T-cell (primary cell): ENCODE results near the gene SOX30. TPM values are rescaled to one million over a fixed set of nuclear protein-coding genes. Genes with fewer than 3 reads are reported as not detected.

Source experiments
- ATAC-seq, 4 experiments: fragments of 200-7000 bp in 3 of 4; fragments of 150-1000 bp in 1 of 4; cut with Tn5 transposase; replicated peaks in 1 of 4; 1 replicate in 3 of 4; 2 replicates in 1 of 4; pipeline ENCODE4 v1.10.0; 2021; ENCODE audit warnings: moderate library complexity in 3 of 4, mild to moderate bottlenecking in 2 of 4, moderate number of reproducible peaks in 1 of 4
- CTCF ChIA-PET, 2 donors: fragments of 300-600 bp; sonication (Branson Sonifier 250); formaldehyde crosslinking; loops; one replicate each; lab custom pipeline; 2022; ENCODE audit warnings: antibody characterized with exemption in 2 of 2; lab: Charles Lee
- POLR2A ChIA-PET, 2 donors: fragments of 300-600 bp; sonication (Branson Sonifier 250); formaldehyde crosslinking; loops; one replicate each; lab custom pipeline; 2022; ENCODE audit warnings: antibody characterized with exemption in 2 of 2; lab: Charles Lee
- DNase-seq, 35 experiments: peaks; one replicate each; pipeline versions ENCODE4 v3.0.0 to v3.0.0-alpha.2; 2013 to 2023
- H3K27ac ChIP-seq: one replicate; pipeline ENCODE4 v1.5.1; 2013; ENCODE audit warnings: low read length
- H3K27me3 ChIP-seq, 2 experiments: replicated peaks in 1 of 2; 1 replicate in 1 of 2; 2 replicates in 1 of 2; pipeline versions ENCODE4 v1.6.1 to v1.7.0; 2013; ENCODE audit warnings: low read length in 1 of 2, mixed read lengths in 1 of 2; ENCODE audit not compliant: control insufficient read depth in 2 of 2, insufficient read depth in 2 of 2; ENCODE audit errors: extremely low read depth in 1 of 2
- H3K36me3 ChIP-seq, 2 donors: 1 replicate in 1 of 2; 2 replicates in 1 of 2; pipeline versions ENCODE4 v1.6.1 to v1.7.0; 2013; ENCODE audit warnings: low read length in 1 of 2; ENCODE audit not compliant: control insufficient read depth in 2 of 2, insufficient read depth in 1 of 2; ENCODE audit errors: extremely low read depth in 1 of 2
- H3K4me1 ChIP-seq, 2 experiments: 1 replicate in 1 of 2; 2 replicates in 1 of 2; pipeline versions ENCODE4 v1.6.1 to v1.7.0; 2013; ENCODE audit warnings: low read length in 2 of 2, mixed read lengths in 1 of 2; ENCODE audit not compliant: insufficient read depth in 2 of 2, control insufficient read depth in 1 of 2; ENCODE audit errors: extremely low read depth in 1 of 2
- H3K4me3 ChIP-seq, 2 donors: 1 replicate in 1 of 2; 2 replicates in 1 of 2; pipeline versions ENCODE4 v1.5.1 to v1.7.0; 2013; ENCODE audit warnings: mild to moderate bottlenecking in 2 of 2, low read length in 1 of 2, moderate library complexity in 1 of 2; ENCODE audit not compliant: control insufficient read depth in 1 of 2; ENCODE audit errors: extremely low read depth in 1 of 2
- H3K9me3 ChIP-seq: 2 replicates; pipeline ENCODE4 v1.7.0; 2013
- H3K27ac Mint-ChIP-seq, 2 donors: one replicate each; pipeline ENCODE4 v1.8.0; 2020 to 2021; ENCODE audit warnings: mild to moderate bottlenecking in 2 of 2, mixed read lengths in 2 of 2
- H3K27me3 Mint-ChIP-seq, 2 donors: one replicate each; pipeline ENCODE4 v1.8.0; 2021 to 2022; ENCODE audit warnings: mixed read lengths in 2 of 2
- H3K36me3 Mint-ChIP-seq: one replicate; pipeline ENCODE4 v1.8.0; 2021; ENCODE audit warnings: mixed read lengths
- H3K4me1 Mint-ChIP-seq, 3 donors: one replicate each; pipeline ENCODE4 v1.8.0; 2020 to 2022; ENCODE audit warnings: mixed read lengths in 3 of 3, mild to moderate bottlenecking in 1 of 3
- H3K4me3 Mint-ChIP-seq, 3 donors: one replicate each; pipeline ENCODE4 v1.8.0; 2020 to 2022; ENCODE audit warnings: mild to moderate bottlenecking in 3 of 3, mixed read lengths in 3 of 3, moderate library complexity in 3 of 3
- H3K9me3 Mint-ChIP-seq, 3 donors: one replicate each; pipeline ENCODE4 v1.8.0; 2020 to 2022; ENCODE audit warnings: mixed read lengths in 3 of 3
- WGBS: methylation state at CpG from one replicate; pipeline ENCODE4 v1.1.5; 2013; ENCODE audit warnings: missing lambda C conversion rate; ENCODE audit not compliant: insufficient coverage; 5-methylcytosine and 5-hydroxymethylcytosine counted together
- total RNA-seq, 35 experiments: library from RNA in 6 of 35; stranded (reverse) in 6 of 35; fragments of 120-200 nt in 1 of 35; gene quantifications; one replicate each; pipeline versions ENCODE4 v1.2.1 to v1.2.4 and lab custom pipeline; 2013 to 2026

SOX30 gene
- total RNA-seq, 5 donors from 2014 or later (not counting 1 experiment from before 2014, with no cell fraction given): 0.10 to 0.44 (median 0.13) TPM; not detected in 2

DNA sequence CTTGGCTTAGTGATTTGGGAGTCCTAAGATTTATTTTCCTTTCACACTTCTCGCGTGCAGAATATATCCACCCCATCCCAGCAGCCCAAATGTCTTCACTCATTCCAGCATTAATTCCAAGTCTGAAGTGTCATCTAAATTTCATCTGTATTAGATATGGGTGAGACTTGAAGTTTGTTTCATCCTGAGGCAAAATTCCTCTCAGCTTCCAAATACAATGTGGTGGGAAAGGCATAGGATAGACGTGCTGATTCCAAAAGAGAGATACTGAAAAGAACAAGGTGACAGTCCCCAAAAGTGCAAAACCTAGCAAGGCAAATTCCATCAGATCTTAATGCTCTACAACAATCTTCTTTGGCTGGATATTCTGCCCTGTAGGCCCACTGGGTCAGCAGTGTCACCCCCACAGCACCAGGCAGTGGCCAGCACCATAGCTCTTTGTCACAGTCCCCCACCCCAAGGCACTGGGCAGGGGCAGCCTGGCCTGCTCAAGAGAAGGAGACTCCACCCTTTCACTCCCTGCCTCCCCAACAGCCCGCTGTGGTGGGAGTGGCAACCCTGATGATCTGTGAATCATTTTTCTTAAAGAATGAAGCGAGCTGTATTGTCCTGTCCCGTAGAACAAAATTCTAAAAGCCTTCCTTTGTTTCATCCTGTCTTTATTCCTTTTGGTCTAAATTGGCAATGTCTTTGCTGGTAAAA is 74.0 kb downstream of the SOX30 start:
- Histone ChIP-seq H3K27me3 (peaks cover 0 to 15% of the 10 kb centered on the region in 2 experiments), H3K4me1 (peaks cover 7 to 18% of the 10 kb centered on the region in 2 experiments), H3K27ac (no peak overlapping the region), H3K4me3 (no peak overlapping the region), H3K9me3 (no peaks in the 10 kb centered on the region), H3K36me3 (no peaks in the 10 kb centered on the region)
- DNase-seq: no peak
- Mint-ChIP-seq H3K4me1 (peaks cover 15 to 51% (median 24%) of the 10 kb centered on the region in 3 donors), H3K36me3 (no peaks in the 10 kb centered on the region), H3K4me3 (no peak overlapping the region), H3K27me3 (peaks cover 4 to 9% of the 10 kb centered on the region in 2 donors), H3K9me3 (no peaks in the 10 kb centered on the region), H3K27ac (peak overlapping the region; percentile 21 to 59)
- ChIA-PET POLR2A (interaction anchor here in 1 of 2 donors (0.6 kb wide), 1 partner anchor 35 kb away, joined by 4 read pairs; no protein-coding TSS in a partner anchor), CTCF (interaction anchor here in 1 of 2 donors (1.2 kb wide), 1 partner anchor 10 kb away, joined by 3 read pairs; no protein-coding TSS in a partner anchor)
- WGBS: no CpG with 5 or more reads among the region's 6 CpGs
- no peak for ATAC-seq

DNA sequence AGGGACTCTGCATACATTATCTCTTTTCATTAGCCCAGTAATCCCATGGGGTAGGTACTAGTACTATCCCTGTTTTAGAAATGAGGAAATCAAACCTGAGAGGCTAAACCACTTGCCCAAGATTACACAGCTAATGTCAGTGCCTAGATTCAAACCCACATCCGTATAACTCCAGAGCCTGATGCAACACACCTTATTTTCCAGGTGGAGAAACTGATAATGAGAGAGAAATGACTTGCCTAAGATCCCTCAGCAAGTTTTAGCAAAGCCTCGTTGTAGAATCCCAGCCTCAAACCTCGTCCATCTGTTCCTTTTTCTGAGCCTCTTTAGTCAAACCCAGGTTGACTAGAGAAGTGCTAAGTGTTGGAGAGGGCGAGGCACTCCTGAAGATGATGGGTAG is 75.6 kb downstream of the SOX30 start:
- H3K27me3 Mint-ChIP-seq: peaks cover 4 to 9% of the 10 kb centered on the region in 2 donors
- ChIA-PET CTCF (interaction anchor here in 1 of 2 donors (1.2 kb wide), 1 partner anchor 8 kb away, joined by 3 read pairs; no protein-coding TSS in a partner anchor), POLR2A (no interaction called here)
- Histone ChIP-seq H3K4me1 (peaks cover 7 to 26% of the 10 kb centered on the region in 2 experiments), H3K4me3 (no peak overlapping the region), H3K27me3 (peaks cover 0 to 15% of the 10 kb centered on the region in 2 experiments), H3K27ac (no peak overlapping the region), H3K9me3 (no peaks in the 10 kb centered on the region), H3K36me3 (no peaks in the 10 kb centered on the region)
- ATAC-seq (no peak), DNase-seq (no peak)
- 100% methylated on average over 1 of the region's 4 CpGs for WGBS
- peak overlapping the region in 1 of 2 donors; percentile 17 for H3K27ac Mint-ChIP-seq
- no peaks in the 10 kb centered on the region for H3K36me3 Mint-ChIP-seq
- H3K4me3 Mint-ChIP-seq: peak overlapping the region; percentile 53 to 95 (median 78)
- peaks cover 16 to 50% (median 21%) of the 10 kb centered on the region in 3 donors for H3K4me1 Mint-ChIP-seq
- no peaks in the 10 kb centered on the region for H3K9me3 Mint-ChIP-seq

Other genes with a start within 250 kb of the SOX30 start
- gene NIPAL4, start 192.2 kb downstream of the SOX30 start, total RNA-seq: under 1 TPM in 4 of 5 donors, not detected in 1; 0.06 to 0.49 (median 0.08) TPM
- gene ADAM19, start 76.7 kb downstream of the SOX30 start, total RNA-seq: 10 to 100 TPM; 30.7 to 64.1 (median 41.8) TPM
- not detected for gene C5orf52, start 19.1 kb upstream of the SOX30 start, total RNA-seq
- 10 to 100 TPM in 2 of 5 donors, 1 to 10 TPM in 3; 8.9 to 10.9 (median 9.4) TPM for gene THG1L, start 79.0 kb upstream of the SOX30 start, total RNA-seq
- 1 to 10 TPM; 1.7 to 4.2 (median 3.9) TPM for gene LSM11, start 91.3 kb upstream of the SOX30 start, total RNA-seq
- 10 to 100 TPM; 61.1 to 78.6 (median 63.6) TPM for gene CLINT1, start 206.7 kb upstream of the SOX30 start, total RNA-seq